OCI-M2 (cell line): ENCODE measurements around the gene SLC29A2.
"Not testable (repeated sequence)": the region's sequence is repeated elsewhere in the genome, so short reads cannot be mapped to it uniquely, and the experiment has no call there.

Experiments used
- DNase-seq: peaks from one replicate; lab custom pipeline; 2025; ENCODE audit not compliant: unreplicated experiment; lab: John Stamatoyannopoulos, UW

The SLC29A2 gene

DNA sequence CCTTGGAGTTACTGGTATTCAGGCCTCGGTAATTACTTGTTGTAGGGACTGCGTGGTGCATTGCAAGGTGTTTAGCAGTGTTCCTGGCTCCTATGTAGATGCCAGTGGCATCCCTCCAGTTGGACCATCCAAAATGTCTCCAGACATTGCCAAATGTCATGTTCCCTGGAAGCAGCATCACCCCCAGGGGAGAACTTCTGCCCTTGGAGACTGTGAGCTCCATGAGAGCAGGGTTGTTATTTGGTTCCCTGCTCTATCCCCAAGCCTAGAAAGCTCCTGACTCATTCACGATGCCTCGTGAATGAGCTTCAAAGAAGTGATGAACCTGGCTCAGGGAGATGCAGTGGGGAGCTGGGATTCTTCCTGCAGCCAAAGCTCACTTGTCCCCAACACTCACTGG, 50.0 kb downstream of the SLC29A2 start:
- DNase-seq: no peak

DNA sequence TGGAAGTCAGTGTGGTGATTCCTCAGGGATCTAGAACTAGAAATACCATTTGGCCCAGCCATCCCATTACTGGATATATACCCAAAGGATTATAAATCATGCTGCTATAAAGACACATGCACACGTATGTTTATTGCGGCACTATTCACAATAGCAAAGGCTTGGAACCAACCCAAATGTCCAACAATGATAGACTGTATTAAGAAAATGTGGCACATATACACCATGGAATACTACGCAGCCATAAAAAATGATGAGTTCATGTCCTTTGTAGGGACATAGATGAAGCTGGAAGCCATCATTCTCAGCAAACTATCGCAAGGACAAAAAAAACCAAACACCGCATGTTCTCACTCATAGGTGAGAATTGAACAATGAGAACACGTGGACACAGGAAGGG, 50.8 kb downstream of the SLC29A2 start:
- DNase-seq: not testable (repeated sequence)

DNA sequence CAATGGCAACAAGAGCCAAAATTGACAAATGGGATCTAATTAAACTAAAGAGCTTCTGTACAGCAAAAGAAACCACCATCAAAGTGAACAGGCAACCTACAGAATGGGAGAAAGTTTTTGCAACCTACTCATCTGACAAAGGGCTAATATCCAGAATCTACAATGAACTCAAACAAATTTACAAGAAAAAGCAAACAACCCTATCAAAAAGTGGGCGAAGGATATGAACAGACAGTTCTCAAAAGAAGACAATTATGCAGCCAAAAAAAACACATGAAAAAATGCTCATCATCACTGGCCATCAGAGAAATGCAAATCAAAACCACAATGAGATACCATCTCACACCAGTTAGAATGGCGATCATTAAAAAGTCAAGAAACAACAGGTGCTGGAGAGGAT, 51.3 kb downstream of the SLC29A2 start:
- not testable (repeated sequence) for DNase-seq

DNA sequence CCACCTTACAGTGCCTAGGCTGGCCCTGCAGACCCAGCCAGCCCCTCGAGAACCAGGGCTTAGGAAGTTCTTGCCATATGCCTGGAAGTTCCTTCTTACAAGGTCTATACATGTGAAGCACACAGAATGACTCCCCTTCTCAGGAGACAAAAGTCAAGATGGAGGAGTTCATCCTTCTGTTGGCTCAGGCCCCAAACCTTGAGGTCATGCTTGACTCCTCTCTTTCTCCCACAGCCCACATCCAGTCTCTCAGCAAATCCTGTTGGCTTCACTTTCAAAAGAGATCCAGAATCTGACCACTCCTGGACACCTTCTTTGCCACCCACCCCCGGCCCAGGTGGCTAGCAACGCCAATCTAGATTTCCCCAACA, 53.0 kb downstream of the SLC29A2 start:
- DNase-seq: no peak

DNA sequence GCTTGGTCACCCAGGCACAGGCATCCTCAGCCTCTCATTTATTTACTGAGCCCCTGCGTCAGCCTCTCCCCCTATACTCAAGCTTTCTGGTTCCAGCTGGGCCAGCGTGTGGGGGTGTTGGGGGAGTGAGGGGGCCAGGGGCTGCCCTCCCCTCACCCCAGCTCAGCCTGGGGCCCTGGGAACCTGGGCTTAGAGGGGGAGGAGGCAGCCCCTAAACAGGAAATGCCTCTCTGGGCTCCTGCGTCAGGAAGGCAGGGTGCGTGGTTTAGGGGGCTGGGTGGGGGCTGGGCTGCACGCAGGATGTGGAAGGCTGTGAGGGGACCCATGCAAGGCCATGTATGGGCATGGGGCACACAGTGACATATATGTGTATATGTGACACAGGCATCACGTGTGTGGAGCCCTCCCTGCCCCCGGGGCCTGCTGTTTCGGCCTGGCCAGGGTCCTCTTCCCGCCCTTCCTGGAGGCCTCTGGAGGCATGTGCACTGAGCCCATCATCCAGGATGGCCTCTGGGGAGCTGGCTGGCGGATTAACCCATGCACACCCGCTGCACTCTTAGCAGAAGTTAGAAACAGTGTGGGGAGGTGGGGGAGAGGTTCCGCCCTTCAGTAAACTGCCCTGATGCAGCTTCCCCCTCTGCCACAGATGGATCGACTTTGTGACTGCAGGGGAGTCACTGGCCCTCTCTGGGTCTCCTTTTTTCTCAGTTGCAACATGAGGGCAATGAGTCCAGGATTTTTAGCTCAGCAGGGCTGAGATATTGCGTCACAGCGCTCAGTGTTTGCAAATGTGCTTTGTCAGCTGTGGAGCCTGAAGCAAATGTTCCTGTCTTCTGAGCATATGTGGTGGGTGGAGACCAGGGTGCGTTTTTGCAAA, 53.6 kb downstream of the SLC29A2 start:
- DNase-seq: no peak

DNA sequence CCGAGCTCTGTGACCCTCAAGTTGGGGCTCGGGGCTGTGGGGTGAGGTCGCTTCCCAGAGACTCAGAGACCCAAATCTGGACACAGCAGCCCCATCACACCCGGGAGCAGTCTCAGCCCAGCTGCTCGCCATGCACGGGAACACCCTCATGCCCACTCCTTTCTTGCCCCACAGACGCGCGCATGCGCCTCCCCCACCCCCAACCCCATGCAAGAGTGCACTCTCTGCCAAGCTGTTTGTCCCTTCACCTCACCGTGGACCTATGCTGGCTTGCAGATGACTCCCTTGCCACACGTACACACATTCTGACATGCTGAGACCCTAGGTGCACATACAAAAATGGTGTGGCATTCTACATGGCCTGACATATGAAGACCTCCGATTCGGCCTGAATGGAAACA, 54.2 kb downstream of the SLC29A2 start:
- DNase-seq: no peak

DNA sequence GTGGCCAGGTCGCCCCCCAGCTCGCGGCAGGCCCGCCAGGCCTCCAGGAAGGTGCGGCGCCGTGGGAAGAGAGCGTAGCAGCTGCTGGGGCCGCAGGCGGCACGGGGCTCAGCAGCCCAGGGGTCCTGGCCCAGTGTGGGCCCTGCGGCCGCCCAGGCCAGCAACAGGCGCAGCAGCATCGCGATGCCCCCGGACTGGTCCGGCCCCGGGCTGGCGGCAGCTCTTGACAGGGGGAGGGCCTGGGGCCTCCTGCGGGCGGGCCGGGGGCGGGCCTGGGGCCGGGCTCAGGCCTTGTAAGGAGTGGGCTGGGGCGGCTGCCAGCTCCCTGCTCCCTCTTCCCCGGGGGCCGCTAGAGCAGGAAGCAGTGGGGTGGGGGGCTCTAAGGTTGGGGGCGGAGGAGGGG, 54.7 kb downstream of the SLC29A2 start, which contains the start of gene CD248:
CD248 (minus strand) TSS at position 196 of the 403 bp plus-strand sequence; CDS start at position 179, 17 bp downstream.
- DNase-seq: no peak

DNA sequence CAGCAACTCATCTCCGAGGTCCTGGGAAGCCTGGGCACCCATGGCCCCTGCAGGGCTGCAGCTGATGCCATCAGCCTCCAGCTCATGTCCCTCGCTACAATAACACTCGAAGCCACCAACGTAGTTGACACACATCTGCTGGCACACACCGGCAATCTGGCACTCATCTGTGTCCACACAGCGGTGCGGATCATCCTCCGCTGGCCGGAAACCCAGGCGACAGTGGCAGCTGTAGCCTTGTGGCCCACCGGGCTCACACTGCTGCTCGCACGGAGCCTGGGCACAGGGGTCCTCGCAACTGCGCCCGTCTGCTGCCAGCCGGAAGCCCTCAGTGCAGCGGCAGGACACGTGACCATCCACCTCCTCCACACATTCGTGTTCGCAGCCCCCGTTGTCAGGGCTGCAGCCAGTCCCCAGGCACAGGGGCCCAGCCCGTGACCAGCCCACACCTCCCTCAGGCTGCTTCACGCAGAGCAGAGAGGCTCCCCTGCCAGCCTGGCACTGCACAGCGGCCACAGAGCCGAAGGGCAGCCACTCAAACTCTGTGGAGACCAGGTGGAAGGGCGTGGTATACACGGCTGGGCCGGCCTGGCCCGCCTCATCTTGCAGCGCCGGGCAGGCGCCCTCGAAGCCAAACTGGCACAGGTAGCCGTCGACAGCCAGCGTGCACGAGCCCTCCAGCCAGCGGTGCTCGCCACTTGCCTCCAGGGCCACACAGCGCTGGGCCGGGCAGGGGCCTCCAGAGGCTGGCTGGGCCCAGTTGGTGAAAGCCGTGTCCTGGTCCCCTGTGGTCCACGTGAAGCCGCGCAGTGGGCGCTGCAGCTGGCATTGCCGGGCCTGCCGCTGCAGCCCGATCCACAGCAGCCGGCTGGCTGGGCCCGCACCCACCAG, 55.4 kb downstream of the SLC29A2 start:
- DNase-seq: no peak

DNA sequence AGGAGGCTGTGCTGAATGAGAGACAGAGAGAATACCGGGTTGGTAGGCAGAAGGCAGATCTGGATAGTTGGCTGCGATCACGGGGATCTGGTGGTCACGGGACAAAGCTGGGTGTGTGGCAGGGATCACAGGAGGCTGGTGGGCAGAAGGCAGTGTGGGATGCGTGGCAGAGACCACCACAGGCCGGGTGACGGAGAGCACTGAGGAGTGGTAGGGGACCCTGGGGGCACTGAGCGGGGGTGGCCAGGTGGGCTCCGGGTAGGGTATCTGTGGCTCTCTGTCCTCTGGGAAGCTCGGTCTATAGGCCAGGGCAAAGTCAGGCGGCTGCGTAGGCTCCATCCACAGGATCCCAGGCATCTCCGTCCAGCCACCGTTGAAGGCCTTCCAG, 56.1 kb downstream of the SLC29A2 start:
- no peak for DNase-seq

DNA sequence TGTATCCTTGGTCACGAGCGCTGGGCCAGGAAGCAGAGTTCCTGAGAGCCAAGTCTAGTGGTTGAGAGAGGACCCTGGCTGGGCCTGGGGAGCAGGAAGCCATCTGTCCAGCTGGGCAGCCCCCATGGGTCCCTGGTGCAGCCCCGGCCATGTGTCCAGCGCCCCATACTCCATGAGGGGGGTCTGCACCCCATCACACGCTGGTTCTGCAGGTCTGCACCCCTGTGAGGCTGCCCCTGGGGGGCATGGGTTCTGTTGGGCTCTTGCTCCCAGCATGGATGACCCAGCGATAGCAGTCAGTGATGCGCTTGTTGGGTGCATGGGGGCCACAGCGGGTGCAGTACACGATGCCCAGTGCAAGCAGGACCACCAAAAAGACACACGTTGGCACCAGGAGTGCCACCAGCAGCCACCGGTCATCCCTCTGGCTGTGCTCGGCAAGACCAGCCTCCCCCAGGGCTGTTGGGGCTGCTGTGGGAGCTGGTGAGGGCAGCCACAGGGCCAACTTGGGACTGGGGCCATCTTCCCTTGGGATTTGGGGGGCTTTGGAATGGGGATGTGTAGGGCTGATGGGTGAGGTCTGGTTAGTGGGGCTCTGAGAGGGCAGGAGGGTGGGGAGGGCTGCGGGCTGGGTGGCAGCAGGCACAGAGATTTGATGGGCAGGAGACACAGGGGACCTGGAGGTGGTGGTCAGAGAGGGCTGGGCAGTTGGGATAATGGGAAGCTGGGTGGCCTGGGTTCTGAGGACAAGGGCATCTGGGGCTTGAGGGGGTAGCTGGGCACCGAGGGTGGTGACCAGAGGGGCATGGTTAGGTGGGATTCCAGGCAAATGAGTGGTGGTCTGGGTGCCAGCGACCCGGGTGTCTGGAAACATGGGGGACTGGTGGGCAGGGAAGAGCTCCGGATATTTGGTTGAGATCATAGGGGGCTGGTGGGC, 56.7 kb downstream of the SLC29A2 start:
- DNase-seq: no peak

DNA sequence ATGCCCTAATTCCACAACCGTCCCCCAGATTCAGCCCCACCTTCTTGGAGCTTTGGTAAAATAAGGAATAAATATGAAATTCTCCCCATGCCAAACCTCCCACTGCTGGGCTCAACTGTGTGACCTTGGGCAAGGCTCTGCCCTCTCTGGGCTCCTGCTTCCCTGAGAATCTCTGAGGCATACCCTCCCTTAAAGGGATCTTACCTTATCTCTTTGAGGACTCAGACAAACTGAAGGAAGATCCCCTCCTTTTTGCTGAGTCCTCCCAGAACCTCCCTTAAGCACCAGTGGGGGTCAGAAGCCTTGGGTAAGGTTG, 57.4 kb downstream of the SLC29A2 start:
- DNase-seq: no peak

DNA sequence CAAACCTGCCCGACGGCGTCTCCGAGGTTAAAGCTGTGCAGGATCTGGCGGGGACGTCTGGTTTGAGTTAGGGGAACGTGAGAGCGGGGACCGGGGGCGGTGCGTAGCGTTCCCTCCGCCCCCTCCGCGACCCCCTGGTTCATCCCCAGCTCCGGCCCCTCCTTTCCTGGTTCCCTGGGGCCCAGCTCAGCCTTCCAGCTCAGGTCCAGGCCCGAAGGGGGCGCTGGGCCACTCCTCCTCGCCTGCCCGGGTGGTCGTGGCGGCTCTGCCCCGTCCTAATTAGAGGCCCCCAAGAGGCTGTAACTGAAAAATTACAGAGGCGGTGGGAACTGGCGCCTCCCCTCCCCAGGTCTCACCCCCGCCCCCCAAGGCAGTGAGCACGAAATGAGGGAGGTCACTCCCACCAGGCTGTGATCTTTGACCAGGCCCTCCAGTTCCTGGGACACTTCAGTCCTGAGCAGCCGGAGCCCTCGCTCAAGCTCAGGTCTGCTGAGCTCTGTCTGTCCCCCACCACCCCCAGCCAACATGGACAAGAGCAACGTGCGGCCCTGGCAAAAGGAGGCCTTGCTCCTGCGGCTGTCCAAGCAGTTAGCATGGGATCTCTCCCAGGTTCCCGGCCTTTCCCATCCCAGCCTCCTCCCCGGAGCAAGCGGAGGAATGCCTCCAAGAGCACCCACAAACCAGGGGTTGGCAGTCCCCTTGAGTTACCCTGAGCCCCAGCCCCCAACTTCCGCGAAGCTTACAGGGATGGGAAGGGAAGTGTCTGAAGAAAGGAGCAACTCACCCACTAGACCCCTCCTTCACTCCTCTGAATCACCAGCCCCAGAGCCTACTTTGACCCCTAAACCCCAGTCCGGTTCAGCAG, 58.0 kb downstream of the SLC29A2 start:
- DNase-seq: no peak

DNA sequence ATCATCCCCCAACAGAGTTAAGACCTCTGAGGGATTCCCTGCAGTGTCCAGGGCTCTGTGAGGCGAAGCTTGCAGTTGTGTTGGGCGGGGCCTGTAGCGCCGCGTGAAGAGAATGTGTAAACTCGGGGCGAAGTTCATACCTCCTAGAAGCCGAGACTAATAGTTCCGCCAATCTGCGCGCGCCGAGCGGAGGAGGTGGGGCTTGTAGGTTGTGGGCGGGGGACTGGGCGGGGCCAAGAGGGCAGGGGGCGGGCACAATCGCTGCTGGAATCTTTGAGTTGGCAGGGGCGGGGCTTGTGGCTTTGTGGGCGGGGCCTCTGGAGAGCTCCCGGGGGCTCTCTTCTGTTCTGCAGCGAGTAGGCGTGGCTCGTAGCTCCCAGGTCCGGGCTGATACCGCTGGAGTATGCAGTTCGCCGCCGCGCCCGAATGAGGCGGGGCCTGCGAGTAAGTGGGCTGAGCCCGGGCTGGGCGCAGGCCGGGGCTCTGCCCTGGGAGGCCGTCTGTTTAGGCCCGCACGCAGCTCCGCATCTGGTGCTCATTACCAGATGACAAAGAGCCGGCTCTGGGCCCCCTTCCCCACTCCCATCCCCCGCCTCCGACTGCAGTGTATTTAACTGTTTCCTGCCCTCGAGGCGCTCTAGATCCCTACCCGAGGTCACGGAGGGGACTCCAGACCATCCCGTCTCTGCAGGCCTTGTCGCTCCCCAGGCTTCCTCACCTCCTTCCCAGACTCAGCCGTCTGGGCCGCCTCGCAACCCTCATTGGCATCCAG, 58.8 kb downstream of the SLC29A2 start:
- peak; percentile 66 for DNase-seq
